Neural crest cell (in vitro differentiated cells): Measurements from ENCODE around the gene GPHN. TPM values are rescaled to one million over a fixed set of nuclear protein-coding genes. Genes with fewer than 3 reads are reported as not detected.
"Not testable (repeated sequence)": the region's sequence is repeated elsewhere in the genome, so short reads cannot be mapped to it uniquely, and the experiment has no call there.

ENCODE experiments used
- DNase-seq: peaks from one replicate; pipeline ENCODE4 v3.0.0; 2021; ENCODE audit warnings: low read depth, mixed read lengths, low spot score
- H3K27ac Mint-ChIP-seq: one replicate; pipeline ENCODE4 v1.8.0; 2021; ENCODE audit warnings: mild to moderate bottlenecking, mixed read lengths; ENCODE audit not compliant: unreplicated experiment
- H3K27me3 Mint-ChIP-seq: 2 replicates; pipeline ENCODE4 v1.8.0; 2021; ENCODE audit warnings: low read depth, mild to moderate bottlenecking, mixed read lengths
- H3K36me3 Mint-ChIP-seq: 2 replicates; pipeline ENCODE4 v1.8.0; 2021; ENCODE audit warnings: low read depth, mild to moderate bottlenecking, mixed read lengths
- H3K4me1 Mint-ChIP-seq: 2 replicates; pipeline ENCODE4 v1.8.0; 2021; ENCODE audit warnings: mixed read lengths
- H3K4me3 Mint-ChIP-seq: one replicate; pipeline ENCODE4 v1.8.0; 2021; ENCODE audit warnings: mild to moderate bottlenecking, mixed read lengths
- H3K9me3 Mint-ChIP-seq: 2 replicates; pipeline ENCODE4 v1.8.0; 2021; ENCODE audit warnings: mixed read lengths
- total RNA-seq: library from RNA; stranded (reverse); gene quantifications from 2 replicates; pipeline ENCODE4 v1.2.1, GENCODE V29; 2021
- TF ChIP-seq, protein P1 (sequence below): fragments of 200-600 bp; sonication (generic); conservative IDR thresholded peaks from 2 replicates; pipeline ENCODE4 v1.5.0; 2021; ENCODE audit warnings: antibody characterized with exemption, mild to moderate bottlenecking

The GPHN gene
- total RNA-seq, 1 donor from 2014 or later, result 43.5 TPM

DNA sequence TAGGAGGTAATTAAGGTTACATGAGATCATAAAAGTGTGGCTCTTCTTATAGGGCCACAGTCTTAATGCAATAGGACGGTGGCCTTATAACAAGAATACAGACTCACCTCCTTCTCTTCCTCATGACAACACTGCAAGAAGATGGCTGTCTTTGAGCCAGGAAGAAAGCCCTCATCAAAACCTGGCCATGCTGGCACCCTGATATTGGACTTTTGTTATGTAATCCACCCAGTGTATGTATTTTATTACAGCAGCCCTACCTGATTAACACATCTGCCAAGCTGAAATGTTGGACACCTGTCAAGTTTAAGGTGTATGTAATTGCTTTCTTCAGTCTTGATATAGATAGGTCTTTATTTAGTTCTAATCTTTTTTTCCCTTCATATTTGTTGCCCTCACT lies 217.0 kb downstream of the GPHN start:
- no peaks in the 10 kb centered on the region for H3K27me3 Mint-ChIP-seq

DNA sequence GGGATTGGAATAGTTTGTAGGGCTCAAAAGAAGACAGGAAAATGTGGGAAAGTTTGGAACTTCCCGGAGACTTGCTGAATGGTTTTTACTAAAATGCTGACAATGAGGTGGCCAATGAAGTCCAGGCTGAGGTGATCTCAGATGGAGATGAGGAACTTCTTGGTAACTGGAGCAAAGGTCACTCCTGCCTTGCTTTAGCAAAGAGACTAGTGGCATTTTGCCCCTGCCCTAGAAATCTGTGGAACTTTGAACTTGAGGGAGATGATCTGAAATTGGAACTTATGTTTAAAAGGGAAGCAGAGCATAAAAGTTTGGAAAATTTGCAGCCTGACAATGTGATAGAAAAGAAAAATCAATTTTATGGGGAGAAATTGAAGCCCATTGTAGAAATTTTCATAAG lies 223.4 kb downstream of the GPHN start:
- not testable (repeated sequence) for H3K27me3 Mint-ChIP-seq

More for the DNA sequence above, 217.0 kb downstream of the GPHN start:
- peaks cover 18% of the 10 kb centered on the region for H3K9me3 Mint-ChIP-seq
- H3K36me3 Mint-ChIP-seq, result peaks cover 27% of the 10 kb centered on the region
- no peak overlapping the region for H3K27ac Mint-ChIP-seq
- DNase-seq, result no peak
- H3K4me3 Mint-ChIP-seq, result no peak overlapping the region
- H3K4me1 Mint-ChIP-seq, result no peaks in the 10 kb centered on the region
- TF ChIP-seq, protein P1, sequence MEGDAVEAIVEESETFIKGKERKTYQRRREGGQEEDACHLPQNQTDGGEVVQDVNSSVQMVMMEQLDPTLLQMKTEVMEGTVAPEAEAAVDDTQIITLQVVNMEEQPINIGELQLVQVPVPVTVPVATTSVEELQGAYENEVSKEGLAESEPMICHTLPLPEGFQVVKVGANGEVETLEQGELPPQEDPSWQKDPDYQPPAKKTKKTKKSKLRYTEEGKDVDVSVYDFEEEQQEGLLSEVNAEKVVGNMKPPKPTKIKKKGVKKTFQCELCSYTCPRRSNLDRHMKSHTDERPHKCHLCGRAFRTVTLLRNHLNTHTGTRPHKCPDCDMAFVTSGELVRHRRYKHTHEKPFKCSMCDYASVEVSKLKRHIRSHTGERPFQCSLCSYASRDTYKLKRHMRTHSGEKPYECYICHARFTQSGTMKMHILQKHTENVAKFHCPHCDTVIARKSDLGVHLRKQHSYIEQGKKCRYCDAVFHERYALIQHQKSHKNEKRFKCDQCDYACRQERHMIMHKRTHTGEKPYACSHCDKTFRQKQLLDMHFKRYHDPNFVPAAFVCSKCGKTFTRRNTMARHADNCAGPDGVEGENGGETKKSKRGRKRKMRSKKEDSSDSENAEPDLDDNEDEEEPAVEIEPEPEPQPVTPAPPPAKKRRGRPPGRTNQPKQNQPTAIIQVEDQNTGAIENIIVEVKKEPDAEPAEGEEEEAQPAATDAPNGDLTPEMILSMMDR, result no peak

DNA sequence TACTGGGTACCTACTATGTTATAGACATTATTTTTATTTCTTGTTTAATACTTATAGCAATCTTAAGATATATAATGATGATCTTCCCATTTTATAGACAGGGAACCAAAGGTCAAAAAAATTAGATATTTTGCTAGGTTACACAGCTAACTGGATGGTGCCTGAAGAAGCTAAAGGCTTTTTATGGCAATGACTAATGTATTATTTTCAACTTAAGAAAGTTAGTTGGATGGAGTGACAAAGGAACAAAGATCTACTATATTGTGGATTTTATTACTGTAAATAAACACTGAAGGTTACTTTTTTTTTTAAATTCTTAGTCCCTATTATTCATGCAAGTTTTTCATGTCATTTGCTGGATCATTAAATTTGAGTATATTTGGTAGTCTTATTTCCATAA lies 227.9 kb downstream of the GPHN start:
- Mint-ChIP-seq H3K27ac (no peak overlapping the region), H3K36me3 (peaks cover 35% of the 10 kb centered on the region), H3K9me3 (peaks cover 19% of the 10 kb centered on the region), H3K4me1 (no peaks in the 10 kb centered on the region), H3K4me3 (no peak overlapping the region), H3K27me3 (no peaks in the 10 kb centered on the region)
- no peak for DNase-seq
- TF ChIP-seq, protein P1, result no peak

More for the DNA sequence above, 223.4 kb downstream of the GPHN start:
- not testable (repeated sequence) for H3K4me3 Mint-ChIP-seq, H3K27ac Mint-ChIP-seq, DNase-seq, H3K4me1 Mint-ChIP-seq
- peaks cover 47% of the 10 kb centered on the region for H3K36me3 Mint-ChIP-seq
- peaks cover 30% of the 10 kb centered on the region for H3K9me3 Mint-ChIP-seq

DNA sequence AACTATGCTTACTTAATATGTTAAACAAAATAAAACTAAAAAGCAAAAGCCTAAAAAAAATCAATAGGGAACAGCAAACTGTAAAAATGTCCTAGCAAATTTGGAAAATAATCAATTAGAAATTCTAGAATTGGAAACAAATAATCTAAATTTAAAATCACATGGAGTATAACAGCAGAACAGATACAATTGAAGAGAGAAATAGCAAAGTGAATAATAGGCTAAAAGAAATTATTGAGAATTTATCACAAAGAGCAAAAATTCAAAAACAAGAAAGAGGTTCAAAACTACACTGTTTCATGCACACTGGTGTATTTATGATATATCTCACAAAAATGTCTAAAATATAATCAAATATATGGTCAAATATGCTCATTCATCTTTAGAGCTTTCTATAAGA lies 231.9 kb downstream of the GPHN start:
- TF ChIP-seq, protein P1, result no peak
- Mint-ChIP-seq H3K4me1 (no peaks in the 10 kb centered on the region), H3K36me3 (peaks cover 25% of the 10 kb centered on the region), H3K9me3 (peaks cover 10% of the 10 kb centered on the region), H3K27me3 (no peaks in the 10 kb centered on the region), H3K27ac (no peak overlapping the region), H3K4me3 (no peak overlapping the region)
- DNase-seq, result no peak

DNA sequence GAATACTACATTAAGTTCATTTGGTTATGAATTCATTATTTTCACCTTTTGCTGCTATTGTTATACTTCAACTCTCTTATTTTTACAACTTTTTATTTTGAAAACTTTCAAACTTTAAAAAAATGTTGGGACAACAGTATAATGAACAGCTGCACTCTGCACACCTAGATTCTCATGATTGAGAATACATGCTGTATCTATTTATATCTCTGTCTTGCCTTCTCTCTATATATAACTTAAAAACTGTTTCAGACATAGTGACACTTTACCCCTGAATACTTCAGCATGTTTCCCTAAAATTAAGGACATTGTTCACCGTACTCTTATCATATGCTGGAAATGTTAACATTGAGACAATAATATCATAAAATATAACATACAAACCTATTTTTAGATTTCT lies 237.1 kb downstream of the GPHN start:
- H3K27ac Mint-ChIP-seq, result no peak overlapping the region
- H3K9me3 Mint-ChIP-seq, result peaks cover 2% of the 10 kb centered on the region
- DNase-seq, result no peak
- H3K4me3 Mint-ChIP-seq, result no peak overlapping the region
- peaks cover 13% of the 10 kb centered on the region for H3K36me3 Mint-ChIP-seq
- no peaks in the 10 kb centered on the region for H3K4me1 Mint-ChIP-seq
- H3K27me3 Mint-ChIP-seq, result no peaks in the 10 kb centered on the region
- TF ChIP-seq, protein P1, result no peak

DNA sequence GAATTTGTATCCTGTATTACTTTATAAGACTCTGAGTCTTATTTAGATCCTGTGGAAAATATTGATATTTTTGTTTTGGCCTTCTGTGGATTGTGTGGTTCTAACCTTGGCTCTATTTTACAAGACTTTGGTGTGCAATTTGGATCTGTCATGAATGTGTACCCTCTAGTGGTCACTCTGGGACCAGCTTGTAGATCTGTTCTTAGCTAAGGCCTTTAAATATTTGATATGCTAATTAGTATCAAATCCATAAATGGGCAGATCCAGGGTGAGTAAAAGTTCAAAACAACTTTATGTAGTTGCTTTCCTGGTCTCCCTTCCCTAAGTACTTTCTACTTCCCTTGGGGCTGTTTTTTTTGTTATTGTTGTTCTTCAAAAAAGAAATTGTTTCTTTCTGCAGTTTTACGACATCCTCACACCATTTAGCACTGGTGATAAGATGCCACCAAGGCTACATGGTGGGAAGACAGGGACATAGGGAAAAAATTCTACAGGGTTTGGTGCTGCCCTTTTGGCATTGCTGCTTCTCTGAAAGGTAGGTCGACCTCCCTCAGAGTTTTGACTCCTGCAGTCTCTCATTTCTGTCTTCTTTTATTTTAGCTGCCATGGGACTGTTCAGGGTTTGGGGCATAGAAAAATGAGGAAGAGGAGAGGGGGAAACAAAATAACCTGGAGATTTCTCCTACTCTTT lies 238.5 kb downstream of the GPHN start:
- Mint-ChIP-seq H3K9me3 (peaks cover 2% of the 10 kb centered on the region), H3K4me1 (no peaks in the 10 kb centered on the region), H3K27me3 (no peaks in the 10 kb centered on the region), H3K4me3 (no peak overlapping the region), H3K27ac (no peak overlapping the region), H3K36me3 (peaks cover 10% of the 10 kb centered on the region)
- DNase-seq, result no peak
- TF ChIP-seq, protein P1, result peak; percentile 63
